NCI-H1417 treated with DMSO at 0.1 percent for 48 hours (cell line): Measurements from ENCODE around the gene EXOC4.
A peak's percentile ranks its signal among the peaks of the same experiment; 100 is the strongest.

Source experiments
- DNase-seq: peaks from one replicate; lab custom pipeline; 2025; lab: John Stamatoyannopoulos, UW

Gene EXOC4

DNA sequence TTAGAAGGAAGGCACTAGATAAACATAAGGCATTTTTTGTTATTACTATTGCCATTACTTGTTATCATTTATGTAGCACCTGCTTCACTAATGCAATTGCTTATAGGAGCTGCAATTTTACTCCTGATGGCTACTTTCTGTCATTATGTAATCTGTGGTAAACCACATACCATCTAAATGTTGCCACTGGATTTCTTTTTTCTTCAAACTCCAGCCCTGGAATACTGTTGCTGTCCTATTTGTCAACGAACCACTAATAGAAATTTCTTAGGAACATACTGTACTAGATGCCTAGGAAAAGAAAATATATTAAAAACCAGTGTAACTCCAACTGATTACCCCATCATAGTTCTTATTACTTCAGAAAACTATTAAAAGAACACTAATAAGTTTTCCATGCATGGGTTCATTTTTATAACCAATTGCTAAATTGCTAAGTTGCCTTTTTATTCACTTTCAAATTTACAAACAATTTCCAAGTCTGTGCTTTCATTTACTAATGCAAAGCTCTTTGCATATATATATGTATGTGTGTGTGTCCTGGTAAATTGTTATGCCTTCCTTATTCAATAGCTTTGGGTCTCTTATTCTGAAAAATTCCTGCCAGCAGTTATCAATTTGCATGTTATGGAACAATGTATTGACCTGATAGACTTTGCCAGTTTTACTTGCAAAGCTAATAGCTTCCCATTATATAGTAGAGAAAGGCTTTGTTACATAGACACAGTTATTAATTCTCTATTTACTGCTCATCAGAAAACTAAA, 287.4 kb downstream of the EXOC4 start:
- DNase-seq = no peak

DNA sequence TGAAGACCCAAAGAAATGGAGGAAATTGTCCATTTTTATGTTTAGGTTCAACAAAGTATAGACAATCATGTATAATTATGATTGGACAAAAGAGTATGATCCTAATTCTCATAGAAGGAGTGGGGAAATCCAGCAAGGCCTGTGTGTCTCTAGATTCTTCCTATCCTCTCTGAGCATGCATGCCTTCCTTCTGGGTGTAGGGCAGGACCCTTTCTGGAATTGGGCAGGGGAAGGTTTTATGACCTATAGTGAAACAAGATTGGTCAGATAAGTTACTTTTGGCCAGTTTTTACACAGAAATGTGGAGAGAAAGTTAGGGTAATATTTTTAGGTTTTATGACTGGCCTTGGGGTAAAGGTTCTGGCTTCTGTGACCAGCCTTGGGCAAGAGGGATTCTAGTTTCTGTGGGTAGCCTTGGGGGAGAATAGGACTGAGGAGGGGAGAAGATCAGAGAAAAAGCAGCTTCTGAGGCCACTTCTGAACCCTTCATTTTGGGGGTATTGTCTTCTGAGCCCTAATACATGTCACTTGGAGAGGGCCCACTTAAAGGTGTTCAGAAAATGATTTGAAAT, 289.4 kb downstream of the EXOC4 start:
- no peak for DNase-seq

DNA sequence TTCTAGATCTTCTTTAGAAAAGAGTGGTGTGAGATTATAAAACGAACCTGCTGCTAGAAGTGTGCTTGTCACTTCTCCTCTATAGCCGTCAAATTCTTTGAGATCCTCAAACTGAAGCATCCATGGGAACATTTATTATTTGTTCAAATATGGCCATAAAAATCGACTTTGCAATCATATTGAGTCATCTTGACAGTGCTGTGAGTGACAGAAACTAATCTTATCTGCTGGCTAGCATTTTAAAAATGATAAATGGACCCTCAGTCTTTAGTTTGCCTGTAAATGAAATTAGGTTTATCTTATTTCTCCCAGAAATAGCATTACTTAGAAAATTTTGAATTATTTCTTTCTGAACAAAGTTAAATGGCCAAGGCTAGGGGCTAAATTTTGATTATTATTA, 290.8 kb downstream of the EXOC4 start:
- peak; percentile 5 for DNase-seq

DNA sequence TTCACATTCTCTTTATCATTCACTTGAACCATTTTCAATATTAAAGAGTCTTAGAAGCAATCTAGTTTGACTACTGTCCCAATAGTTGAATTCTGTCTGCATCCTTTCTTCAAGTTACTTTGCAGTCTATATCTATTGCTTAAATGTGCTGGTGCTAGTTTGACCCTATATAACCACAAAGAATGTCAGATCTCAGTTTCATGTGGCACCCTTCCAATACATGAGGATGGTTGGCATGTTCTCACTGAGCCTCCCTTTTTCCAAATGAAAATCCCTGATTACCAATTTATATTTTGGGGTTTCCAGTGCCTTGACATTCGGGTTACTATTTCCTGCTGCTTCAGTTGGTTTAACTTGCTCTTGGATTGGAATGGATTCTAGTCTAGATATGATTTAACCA, 292.7 kb downstream of the EXOC4 start:
- DNase-seq = no peak

DNA sequence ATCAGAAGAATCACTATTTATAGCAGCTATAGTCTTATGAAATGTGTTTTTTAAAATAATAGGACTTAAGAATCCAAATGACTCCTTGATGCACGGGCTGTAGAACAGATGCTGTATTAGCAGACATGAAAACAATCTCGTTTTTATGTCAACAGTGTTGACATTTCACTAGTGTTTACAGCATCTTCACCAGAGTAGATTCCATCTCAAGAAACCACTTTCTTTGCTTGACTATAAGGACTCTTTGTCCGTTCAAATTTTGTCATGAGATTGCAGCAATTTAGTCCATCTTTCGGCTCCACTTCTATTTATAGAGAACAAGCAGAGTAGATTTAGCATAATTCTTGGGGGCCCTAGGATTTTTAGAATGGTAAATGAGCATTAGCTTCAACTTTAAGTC, 295.1 kb downstream of the EXOC4 start:
- DNase-seq = no peak

DNA sequence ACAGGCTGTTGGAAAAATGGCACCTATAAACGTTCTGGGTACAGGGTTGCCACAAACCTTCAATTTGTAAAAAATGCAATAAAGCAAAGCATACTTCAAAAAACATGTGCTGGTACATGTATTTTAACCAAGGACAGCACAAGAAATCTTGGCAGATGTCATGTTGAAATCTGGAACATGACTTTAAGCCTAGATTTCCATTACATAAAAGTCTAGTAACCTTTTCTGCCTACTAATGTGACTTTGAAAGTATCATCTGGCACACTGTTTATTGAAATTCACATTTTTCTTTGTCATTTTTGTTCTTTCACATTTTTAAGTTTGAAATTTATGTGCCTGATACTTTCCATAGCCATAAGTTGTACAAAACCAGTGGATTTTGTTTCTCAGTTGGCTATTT, 296.8 kb downstream of the EXOC4 start:
- DNase-seq = no peak

DNA sequence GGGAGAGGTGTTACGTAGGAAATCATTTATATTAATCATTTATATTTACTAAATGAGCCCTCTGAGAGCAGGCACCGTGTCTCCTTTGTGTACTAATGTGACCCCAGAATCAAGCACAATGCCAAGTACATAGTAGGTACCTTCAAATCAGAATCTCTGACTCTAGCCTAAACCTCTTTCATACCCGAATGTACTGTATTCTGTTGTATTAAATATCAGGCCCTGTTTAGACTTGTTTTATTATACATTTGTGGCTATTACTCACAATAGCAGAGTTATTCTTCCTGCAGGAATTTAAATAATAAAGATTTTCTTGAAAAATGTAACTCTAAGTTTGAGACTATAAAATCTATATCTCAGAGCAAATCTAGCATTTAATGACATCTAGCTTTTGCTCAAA, 297.3 kb downstream of the EXOC4 start:
- DNase-seq = no peak

DNA sequence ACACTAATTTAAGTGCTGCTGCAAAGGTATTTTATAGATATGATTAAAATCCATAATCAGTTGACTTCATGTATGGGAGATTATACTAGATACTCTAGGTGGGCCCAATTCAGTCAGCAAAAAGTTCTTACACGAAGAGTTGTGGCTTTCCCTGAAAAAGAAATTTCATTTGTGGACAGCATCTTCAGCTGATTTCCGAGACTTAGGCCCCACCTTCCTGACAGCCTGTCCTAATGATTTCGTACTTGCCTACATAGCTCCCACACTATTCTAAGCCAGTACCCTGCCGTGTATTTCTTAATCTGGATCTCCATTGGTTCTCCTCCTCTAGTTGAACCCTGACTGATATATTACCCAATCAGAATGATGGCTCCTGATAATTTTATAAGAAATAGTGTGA, 297.9 kb downstream of the EXOC4 start:
- DNase-seq = no peak

DNA sequence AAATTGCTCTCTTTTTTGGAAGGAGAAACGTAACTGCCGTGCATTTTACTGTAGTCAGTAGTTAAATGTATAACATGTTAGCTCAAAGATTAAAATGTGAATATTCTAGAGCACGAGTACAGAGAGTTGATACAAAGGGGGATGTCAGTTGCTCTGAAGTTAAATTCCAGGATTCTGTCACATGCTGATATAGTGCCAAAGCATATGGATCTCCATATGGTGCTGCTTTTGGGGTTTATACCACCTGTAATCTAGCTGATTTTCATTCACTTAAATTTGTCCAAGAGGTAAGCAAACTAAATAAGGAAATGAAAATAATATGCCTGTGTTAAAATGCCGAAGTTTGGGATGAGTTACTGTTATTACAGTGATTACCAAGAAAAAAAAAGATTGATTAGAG, 298.6 kb downstream of the EXOC4 start:
- DNase-seq = no peak

DNA sequence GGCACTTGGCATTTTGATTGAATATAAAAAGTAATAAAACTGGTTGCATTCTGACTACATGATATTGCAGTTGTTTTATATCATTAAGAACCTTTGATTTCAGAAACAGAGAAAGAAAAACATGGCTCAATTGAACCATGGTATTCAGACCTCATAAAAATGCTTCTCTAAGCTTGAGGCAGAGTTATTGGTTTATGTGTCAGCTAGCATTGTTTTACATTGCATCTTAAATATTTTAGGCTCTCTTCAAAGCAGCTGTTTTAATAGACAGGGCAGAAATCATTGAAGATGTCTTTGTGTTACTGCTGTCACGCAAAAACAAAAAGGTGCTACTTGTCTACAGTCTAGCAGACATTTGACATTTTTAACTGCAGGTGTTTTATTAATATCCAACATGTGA, 299.2 kb downstream of the EXOC4 start:
- DNase-seq = no peak

DNA sequence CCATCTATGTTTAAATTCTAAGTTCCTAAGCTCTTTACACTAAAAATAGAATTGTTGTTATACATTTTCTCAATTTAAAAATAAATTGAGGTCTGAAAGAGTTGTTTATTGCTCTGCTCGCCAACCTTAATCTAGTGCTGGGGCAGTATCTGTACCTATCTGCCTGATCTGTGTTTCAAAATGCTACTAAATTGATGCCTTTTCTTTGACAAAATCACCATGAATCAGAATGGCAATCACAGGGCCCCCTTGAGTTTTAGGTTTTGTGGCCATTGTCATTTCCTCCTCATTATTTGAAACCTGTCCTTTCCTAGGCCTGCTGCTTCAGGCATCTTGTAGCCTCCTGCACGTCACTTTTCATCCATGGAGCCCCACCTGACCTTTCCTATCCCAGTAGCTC, 301.5 kb downstream of the EXOC4 start:
- no peak for DNase-seq

DNA sequence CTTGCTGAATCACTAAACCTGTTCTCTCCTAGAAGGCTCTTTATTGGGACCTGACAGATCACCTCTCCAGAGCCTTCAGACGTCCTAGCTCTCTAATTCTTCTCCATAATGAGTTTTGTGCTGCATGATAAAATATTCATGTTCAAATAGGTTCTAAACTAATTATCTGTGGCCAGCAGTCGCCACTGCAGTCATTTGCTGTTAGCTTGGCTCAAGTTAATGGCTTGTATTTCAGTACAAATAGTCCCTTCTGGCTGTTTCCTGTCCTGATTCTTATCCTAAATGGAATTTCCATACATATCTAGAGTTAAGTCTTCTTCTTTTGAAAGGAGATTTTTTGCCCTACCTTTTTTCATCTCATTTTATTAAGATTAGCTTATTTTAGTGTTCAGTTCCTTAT, 303.2 kb downstream of the EXOC4 start:
- no peak for DNase-seq

DNA sequence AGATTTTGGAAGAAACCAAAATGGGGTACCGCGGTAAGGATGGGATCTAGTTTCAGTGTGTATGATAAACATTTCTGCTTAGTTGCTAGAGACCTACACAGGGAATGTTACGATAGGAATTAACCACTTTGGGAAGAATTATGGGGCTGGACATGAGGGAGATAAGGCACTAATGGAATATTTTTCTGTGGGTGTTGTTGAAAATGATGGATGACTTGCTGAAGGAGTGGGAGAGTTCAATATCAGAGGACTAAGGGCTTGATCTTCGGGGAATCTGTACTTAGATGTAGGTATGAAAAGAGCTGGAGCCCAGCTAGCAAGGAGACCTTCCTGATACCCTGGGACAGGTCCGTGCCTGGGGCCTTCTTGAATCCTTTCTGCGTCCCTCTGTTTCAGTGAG, 303.7 kb downstream of the EXOC4 start:
- DNase-seq = no peak

DNA sequence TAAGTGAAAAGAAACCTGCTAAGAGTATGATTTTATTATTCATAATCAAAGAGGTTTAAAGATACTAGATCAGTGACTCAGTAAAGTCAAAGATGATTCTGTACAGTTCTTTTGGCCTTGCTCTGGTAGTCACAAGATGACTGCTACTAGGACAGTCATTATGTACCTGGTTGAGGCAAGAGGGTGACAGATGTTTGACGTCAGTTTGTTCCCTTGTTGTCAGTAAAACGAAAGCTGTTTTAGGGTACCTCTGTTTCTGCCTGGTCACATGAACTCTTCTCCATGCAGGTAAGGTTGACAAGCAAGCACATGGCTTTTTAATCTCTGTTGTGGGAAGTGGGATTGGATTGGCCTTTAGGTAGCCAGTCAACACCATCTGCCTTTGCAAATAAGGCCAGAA, 308.0 kb downstream of the EXOC4 start:
- DNase-seq = no peak

DNA sequence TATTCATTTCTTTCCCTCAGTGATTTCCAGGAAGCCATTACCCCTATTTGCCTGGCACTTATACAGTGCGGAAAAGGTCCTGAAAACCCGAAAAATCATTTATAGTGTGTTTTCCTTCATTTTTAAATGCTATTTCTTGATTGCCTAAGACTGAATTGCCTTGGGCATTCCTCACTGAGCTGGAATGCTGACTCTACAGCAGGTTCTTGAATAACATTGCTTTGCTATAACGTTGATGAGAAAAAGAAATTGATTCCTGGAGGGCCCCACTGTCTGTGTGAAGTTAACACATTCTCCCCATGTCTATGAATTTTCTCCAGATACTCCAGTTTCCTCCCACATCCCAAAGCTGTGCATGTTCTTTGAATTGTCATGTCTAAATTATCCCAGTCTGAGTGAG, 308.5 kb downstream of the EXOC4 start:
- no peak for DNase-seq

DNA sequence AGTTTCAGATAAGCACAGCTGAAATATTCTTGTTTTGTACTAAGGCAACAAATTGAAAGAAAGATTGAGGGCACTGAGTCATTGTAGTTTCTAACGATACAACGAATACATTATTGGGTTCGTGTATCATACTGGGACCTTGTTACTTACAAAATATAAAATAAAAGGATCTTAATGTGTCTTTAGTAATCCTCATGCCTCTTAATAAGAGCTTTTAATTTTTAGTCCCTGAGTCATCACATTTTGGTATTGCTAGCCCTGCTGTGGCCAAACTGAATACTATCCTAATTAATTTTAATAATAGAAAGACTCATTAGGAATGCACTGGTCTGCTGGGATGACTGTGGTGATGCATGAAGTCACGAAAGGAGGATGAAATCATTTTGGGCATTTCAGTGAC, 309.7 kb downstream of the EXOC4 start:
- no peak for DNase-seq

DNA sequence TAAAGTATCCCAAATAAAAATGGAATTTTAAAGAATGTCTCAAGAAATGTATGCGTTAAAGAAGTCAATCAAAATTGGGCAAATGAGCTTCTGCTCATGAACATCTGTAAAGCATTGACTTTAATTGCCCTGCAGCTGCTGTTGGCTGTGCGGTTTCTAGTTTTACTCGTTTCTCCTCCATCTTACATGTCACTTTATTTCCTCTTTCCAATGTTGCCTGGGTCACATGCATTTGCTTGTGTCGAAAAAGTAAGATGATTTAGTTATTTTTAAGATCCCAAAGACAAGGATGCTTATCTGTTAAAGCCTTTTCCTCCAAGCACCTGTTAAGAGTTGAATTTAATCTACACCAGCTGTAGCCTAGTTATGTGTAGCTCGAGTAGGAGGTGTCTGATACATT, 310.4 kb downstream of the EXOC4 start:
- no peak for DNase-seq

DNA sequence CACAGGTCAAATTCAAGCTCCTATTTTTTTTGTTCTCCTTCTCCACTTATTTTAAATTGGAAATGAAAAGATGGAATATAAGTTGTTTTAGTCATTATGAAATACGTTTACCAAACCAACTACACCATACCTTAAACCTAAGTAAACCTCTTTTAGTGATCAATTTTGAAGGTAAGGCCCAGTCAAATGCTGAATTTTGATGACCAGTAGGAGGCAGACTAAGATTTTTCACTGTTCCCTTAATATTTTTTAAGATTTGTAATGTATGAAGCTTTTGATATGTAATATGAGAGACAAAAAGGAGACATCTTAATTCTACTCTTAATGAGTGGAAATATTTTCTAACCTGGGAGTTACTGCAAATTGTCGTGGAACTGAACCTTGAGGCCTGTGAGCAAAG, 311.6 kb downstream of the EXOC4 start:
- no peak for DNase-seq

DNA sequence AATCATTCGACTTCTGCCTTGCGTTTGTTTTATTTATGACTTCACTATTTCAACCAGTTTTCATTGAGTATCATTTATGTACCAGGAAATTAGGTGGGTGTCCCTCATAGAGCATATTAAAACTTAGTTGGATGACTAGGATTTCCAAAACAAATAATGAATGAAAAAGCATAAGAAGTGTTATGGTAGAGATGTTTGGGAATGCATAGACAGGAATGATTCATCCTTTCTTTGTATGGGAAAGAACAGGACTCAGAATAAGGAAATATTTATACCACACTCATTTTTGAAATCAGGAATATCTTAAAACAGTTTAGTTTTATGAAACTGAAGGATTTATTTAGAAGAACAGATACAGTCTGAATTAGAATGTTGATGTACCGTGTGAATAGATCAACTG, 315.7 kb downstream of the EXOC4 start:
- no peak for DNase-seq

DNA sequence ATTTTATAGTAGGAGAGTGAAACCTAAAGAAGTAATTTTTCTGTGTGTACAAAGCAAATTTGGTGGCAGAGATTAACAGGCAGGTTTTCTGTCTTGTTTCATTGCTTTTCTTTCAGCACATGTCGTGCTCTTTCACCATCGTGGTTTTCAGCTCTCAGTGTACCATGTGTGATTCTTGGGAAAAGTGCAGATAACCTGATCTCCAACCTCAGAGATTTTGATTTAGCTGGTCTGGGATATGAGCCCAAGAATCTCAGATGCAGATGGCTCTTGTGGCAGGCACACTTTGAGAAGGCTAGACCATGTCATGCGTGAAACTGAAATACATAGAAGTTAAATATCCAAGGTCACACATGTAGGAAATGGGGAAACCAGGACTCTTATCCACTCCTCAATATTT, 317.4 kb downstream of the EXOC4 start:
- no peak for DNase-seq

DNA sequence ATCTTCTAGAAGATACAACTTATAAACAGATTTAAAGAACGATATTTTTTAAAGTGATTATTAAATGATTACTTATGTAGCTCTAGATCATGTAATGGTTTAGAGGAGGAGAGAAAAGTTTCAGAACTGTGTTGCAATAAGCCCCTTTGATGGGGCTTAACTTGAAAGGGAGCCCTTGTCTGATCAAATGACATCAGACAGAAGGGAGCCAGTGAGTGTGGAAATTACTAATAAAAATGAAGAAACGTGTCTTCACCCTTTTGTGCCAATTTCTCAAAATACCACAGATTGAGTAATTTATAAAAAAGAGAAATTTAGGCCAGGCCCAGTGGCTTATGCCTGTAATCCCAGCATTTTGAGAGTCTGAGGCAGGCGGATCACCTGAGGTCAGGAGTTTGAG, 318.2 kb downstream of the EXOC4 start:
- no peak for DNase-seq

DNA sequence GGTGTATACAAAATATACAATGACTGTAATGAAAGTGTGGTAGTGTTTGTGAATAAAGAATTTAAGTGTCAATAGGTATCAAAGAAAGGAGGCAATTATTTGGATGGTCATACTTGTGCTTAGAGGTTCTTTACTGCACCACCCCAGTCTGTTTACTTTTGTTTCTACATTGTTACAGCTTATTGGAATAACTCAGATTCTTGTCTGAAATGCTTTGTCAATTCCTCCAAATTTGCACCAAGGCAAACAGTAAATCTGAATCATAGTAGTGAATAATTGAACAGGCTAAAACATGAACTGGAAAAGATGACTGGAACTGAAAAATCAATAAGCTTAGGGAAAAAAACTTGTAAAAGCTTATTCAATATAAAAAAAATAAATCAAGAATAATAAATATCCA, 319.2 kb downstream of the EXOC4 start:
- DNase-seq = no peak

DNA sequence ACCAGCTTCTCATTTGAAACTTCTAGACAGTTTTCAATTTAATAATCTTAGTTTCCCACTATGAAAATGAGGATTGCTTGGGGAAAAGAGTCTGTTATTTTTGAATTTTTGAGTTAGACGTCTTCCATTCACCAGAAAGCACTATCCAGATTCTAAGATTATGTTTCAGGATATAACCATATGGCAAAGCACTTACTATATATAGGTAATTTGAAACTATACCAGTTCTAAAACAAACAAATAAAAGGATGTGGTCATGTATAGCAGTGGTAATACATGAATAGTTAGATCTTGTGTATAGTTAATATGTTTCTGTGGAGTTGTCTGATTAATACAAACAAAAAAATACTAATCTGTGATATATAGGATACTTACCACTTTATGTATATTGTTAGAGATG, 320.0 kb downstream of the EXOC4 start:
- no peak for DNase-seq

DNA sequence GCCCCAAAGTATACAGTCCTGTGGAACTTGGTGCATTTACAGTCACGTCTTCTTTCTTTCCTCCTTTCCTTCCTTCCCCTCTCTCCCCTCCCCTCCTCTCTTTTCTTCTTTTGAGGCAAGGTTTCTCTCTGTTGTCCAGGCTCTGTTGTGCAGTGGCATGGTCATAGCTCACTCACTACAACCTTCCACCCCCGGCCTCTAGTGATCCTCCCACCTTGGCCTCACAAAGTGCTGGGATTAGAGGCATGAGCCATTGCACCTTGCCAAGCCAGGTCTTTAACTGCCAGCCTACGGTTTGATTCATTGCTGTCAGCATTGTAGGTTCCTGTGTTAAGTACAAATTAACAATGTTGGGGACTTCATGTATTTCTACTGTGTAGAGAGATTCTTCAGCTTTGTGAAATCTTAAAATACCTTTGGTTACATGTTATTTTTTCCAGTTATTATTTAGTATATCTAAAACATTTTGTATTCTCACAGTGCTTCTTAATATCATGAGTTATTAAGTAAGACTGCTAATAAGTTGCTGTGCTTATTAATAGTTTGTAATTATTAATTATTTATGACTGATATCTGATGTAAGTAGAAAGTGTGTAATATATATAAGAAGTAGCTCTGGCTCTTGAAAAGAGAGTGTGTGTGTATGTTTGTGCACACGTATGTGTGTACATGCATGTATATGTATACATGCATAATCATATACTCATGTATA, 320.8 kb downstream of the EXOC4 start:
- no peak for DNase-seq
